Mucosa of descending colon (tissue), 3 donors: ENCODE results near the gene DUSP18. TPM values are rescaled to one million over a fixed set of nuclear protein-coding genes. Genes with fewer than 3 reads are reported as not detected.
"Not testable (repeated sequence)": the region's sequence is repeated elsewhere in the genome, so short reads cannot be mapped to it uniquely, and the experiment has no call there.

Source experiments
- ATAC-seq: fragments of 200-7000 bp; cut with Tn5 transposase; one replicate; pipeline ENCODE4 v1.9.1; 2020; ENCODE audit warnings: mild to moderate bottlenecking, moderate library complexity
- DNase-seq, 3 donors: peaks; one replicate each; pipeline ENCODE4 v3.0.0-alpha.2; 2020
- H3K36me3 ChIP-seq: fragments of 200-600 bp; one replicate; pipeline ENCODE4 v1.8.0; 2021; ENCODE audit warnings: low read depth, mild to moderate bottlenecking
- H3K4me1 ChIP-seq: fragments of 200-600 bp; one replicate; pipeline ENCODE4 v1.8.0; 2021; ENCODE audit warnings: low read depth, mild to moderate bottlenecking
- H3K4me3 ChIP-seq: fragments of 200-600 bp; one replicate; pipeline ENCODE4 v1.8.0; 2021; ENCODE audit warnings: mild to moderate bottlenecking
- H3K9me3 ChIP-seq: fragments of 200-600 bp; one replicate; pipeline ENCODE4 v1.8.0; 2021; ENCODE audit warnings: mild to moderate bottlenecking
- intact Hi-C, 2 donors: fragments of 100-400 bp; cut with DNase I in 1 of 2; cut with micrococcal nuclease in 1 of 2; formaldehyde crosslinking; loops; one replicate each; pipeline versions ENCODE4 v1.11.0 to v1.11.1; 2022; cut with DNase I, micrococcal nuclease
- long read RNA-seq, 2 donors: library from polyadenylated mRNA; unstranded; transcript quantifications; one replicate each; pipeline ENCODE4 v2.0.0, GENCODE V29; 2019 to 2021
- total RNA-seq, 3 donors: library from RNA; stranded (reverse); fragmentation: NEBNext Ultra II Directional in 2 of 3; extraction: Animal tissue kit (Norgen Biotek cat#: 25700) in 2 of 3; gene quantifications; one replicate each; pipeline versions ENCODE4 v1.2.1 to v1.2.4, GENCODE V29; 2021 to 2023
- TF ChIP-seq, protein P1 (sequence below): fragments of 200-600 bp; IDR thresholded peaks from one replicate; pipeline ENCODE4 v1.8.0; 2022; ENCODE audit warnings: antibody characterized with exemption, mild to moderate bottlenecking
- donor health status: DM: no; HTN: no; CAD: no; lungs with moderate emphysema.
- donor health status: DM: no; HTN: no; CAD: no.
- donor health status: DM: no; HTN: yes; CAD: no.

The DUSP18 gene
- 10 to 100 TPM; 16.2 to 21.6 (median 16.3) TPM for total RNA-seq
- long read RNA-seq, donor 1, transcript DUSP18-201 (2 exons, 2,479 nt), result major isoform, 7 of 12 reads
- long read RNA-seq, donor 1, partial matches to known transcripts, result 0 of 12 reads
- long read RNA-seq, donor 1, other reads (novel, unspliced or antisense), result 3 of 12 reads
- long read RNA-seq, donor 2, transcript DUSP18-201 (2 exons, 2,479 nt), result major isoform, 5 of 13 reads
- long read RNA-seq, donor 2, partial matches to known transcripts, result 0 of 13 reads
- long read RNA-seq, donor 2, other reads (novel, unspliced or antisense), result 6 of 13 reads

DNA sequence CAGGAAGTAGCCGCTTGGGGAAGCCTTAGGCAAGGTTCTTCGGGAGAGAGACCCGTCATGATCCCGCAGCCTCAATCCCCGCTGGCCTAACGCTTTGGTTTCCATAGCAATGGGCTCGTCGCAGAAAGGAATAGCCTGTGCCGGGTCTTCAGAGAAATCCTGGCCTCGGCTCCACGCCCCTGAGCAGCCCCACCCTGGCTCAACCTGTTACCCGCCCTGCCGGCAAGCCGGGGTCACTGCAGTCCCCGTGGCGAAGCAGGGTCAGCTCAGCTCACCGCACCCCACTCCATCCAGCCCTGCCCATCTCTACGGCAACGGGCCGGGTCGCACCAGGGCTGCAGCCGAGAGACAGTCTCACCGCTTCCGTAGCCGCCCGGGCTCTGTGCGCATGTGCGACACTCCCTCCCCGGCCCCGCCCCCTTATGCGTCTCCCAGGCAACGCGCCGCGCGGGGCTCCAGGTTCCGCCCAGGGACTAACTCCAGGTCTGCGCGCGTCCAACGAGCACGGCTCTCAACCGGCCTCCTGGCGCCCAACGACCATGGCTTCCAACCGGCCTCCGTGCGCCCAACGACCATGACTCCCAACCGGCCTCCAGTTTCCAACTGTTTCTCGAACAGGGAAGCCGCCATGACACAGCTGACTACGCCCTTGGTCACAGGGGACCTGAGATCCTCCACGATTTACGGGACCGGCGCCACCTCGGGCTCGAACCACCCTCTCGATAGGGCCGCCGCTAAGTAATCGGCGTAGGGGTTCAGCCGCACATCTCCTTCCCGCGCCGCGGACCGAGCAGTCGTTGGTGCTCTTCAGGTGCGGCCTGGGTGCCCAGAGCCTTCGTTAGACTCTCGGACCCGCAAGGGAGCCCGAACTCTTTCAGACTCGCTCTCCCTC, at the start of gene DUSP18:
TSS of gene DUSP18 (minus strand) at position 382 of the 892 bp plus-strand sequence. CDS start 3,872 bp downstream, outside the sequence.
- no peaks in the 10 kb centered on the region for H3K36me3 ChIP-seq
- H3K4me3 ChIP-seq, result peak within 1 kb of the TSS; percentile 20
- peak; percentile 96 to 99 (median 97) for DNase-seq
- TF ChIP-seq, protein P1, sequence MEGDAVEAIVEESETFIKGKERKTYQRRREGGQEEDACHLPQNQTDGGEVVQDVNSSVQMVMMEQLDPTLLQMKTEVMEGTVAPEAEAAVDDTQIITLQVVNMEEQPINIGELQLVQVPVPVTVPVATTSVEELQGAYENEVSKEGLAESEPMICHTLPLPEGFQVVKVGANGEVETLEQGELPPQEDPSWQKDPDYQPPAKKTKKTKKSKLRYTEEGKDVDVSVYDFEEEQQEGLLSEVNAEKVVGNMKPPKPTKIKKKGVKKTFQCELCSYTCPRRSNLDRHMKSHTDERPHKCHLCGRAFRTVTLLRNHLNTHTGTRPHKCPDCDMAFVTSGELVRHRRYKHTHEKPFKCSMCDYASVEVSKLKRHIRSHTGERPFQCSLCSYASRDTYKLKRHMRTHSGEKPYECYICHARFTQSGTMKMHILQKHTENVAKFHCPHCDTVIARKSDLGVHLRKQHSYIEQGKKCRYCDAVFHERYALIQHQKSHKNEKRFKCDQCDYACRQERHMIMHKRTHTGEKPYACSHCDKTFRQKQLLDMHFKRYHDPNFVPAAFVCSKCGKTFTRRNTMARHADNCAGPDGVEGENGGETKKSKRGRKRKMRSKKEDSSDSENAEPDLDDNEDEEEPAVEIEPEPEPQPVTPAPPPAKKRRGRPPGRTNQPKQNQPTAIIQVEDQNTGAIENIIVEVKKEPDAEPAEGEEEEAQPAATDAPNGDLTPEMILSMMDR, result peak; percentile 48
- H3K9me3 ChIP-seq, result no peaks in the 10 kb centered on the region
- ATAC-seq, result peak; percentile 91
- H3K4me1 ChIP-seq, result peaks cover 16% of the 10 kb centered on the region
- intact Hi-C loops, result no loop called here

GRCh38 chr22:30714062-30714461, 46.4 kb upstream of the DUSP18 start:
- H3K36me3 ChIP-seq, result no peaks in the 10 kb centered on the region
- no peak for DNase-seq
- H3K9me3 ChIP-seq, result no peaks in the 10 kb centered on the region
- H3K4me3 ChIP-seq, result no peak overlapping the region
- H3K4me1 ChIP-seq, result no peaks in the 10 kb centered on the region
- no peak for ATAC-seq
- TF ChIP-seq, protein P1, result no peak
- intact Hi-C loops, result no loop called here

- H3K4me1 ChIP-seq, result no peaks in the 10 kb centered on the region
- TF ChIP-seq, protein P1, result no peak
- ATAC-seq (no peak), DNase-seq (no peak)
- no peaks in the 10 kb centered on the region for H3K36me3 ChIP-seq
- no peaks in the 10 kb centered on the region for H3K9me3 ChIP-seq
- intact Hi-C loops, result no loop called here
- no peak overlapping the region for H3K4me3 ChIP-seq
Observed at GRCh38 chr22:30712094-30712493, 44.4 kb upstream of the DUSP18 start.

DNA sequence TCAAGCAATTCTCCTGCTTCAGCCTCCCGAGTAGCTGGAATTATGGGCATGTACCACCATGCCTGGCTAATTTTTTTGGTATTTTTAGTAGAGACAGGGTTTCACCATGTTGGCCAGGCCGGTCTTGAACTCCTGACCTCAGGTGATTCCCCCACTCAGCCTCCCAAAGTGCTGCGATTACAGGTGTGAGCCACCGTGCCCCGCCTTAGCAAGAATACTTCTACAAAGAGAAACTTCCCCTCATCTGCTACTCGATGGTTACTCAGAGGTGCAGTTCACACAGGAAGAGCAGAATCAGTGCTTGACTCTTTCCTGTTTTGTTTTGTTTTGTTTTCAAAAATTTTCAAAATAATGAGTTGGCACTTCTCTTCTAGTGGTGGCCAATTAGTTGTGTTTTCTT, 42.3 kb upstream of the DUSP18 start:
- peak; percentile 45 for ATAC-seq
- H3K4me3 ChIP-seq, intact Hi-C loops: not testable (repeated sequence)

GRCh38 chr22:30705710-30706651, 38.3 kb upstream of the DUSP18 start:
- H3K9me3 ChIP-seq, result no peaks in the 10 kb centered on the region
- intact Hi-C loops, result no loop called here
- H3K4me1 ChIP-seq, result no peaks in the 10 kb centered on the region
- ATAC-seq (peak; percentile 16), DNase-seq (no peak)
- H3K4me3 ChIP-seq, result no peak overlapping the region
- TF ChIP-seq, protein P1, result no peak
- H3K36me3 ChIP-seq, result no peaks in the 10 kb centered on the region

More for the DNA sequence above, 42.3 kb upstream of the DUSP18 start:
- not testable (repeated sequence) for H3K4me1 ChIP-seq, DNase-seq, H3K9me3 ChIP-seq, H3K36me3 ChIP-seq
